Measurements from ENCODE around the gene NAALAD2. TPM values are rescaled to one million over a fixed set of nuclear protein-coding genes. Genes with fewer than 3 reads are reported as not detected.

The NAALAD2 gene
- total RNA-seq, 4 donors from 2014 or later: 0.11 to 0.49 (median 0.30) TPM

DNA sequence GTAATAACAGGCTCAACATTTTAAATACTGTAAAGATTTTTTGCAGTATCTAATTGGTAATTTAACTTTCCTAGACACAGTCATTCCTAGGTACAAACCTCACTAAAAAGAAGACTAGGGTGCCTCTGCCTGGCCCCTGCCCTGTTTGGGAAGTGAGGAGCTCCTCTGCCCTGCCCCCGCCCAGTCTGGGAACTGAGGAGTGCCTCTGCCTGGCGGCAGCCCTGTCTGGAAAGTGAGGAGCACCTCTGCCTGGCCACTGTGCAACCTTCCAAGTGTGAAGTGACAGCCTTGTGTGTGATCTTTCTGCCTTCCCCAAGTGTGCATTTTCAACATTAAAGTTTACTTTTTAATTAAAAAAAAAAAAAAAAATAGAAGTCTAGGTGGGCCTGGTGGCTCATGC is 84.1 kb downstream of the NAALAD2 start:
- no peak for TF ChIP-seq POLR2A (IDR thresholded peaks at IDR 0.05)
- no peak for TF ChIP-seq CTCF (IDR thresholded peaks at IDR 0.05)
- no peak overlapping the region for H3K4me3 ChIP-seq (ENCODE audit: low read depth, poor library complexity, severe bottlenecking)
- 54 to 83% methylated on average over 2 of the region's 2 CpGs for WGBS, 2 donors
- no peak for DNase-seq (ENCODE audit: low spot score in 2 of 2)
- intact Hi-C loops (cut with DNase I; ENCODE audit: low total_unique reads): no loop called here

DNA sequence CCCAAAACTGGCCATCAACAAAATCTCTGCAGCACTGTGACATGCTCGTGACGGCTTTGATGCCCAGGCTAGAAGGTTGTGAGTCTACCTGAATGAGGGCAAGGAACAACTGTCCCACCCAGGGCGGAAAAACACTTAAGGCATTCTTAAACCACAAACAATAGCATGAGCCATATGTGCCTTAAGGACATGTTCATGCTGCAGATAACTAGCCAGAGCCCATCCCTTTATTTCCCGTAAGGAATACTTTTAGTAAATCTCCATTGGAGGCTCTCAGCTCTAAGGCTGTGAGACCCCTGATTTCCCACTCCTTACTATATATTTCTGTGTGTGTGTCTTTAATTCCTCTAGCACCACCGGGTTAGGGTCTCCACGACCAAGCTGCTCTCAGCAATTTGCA is 85.0 kb downstream of the NAALAD2 start:
- DNase-seq (ENCODE audit: low spot score in 2 of 2): no peak
- H3K4me3 ChIP-seq (ENCODE audit: low read depth, poor library complexity, severe bottlenecking): no peak overlapping the region
- TF ChIP-seq CTCF (IDR thresholded peaks at IDR 0.05) (no peak), POLR2A (IDR thresholded peaks at IDR 0.05) (no peak)
- intact Hi-C loops (cut with DNase I; ENCODE audit: low total_unique reads): no loop called here
- WGBS, 2 donors: 91 to 92% methylated on average over 6 of the region's 6 CpGs

- no peak for TF ChIP-seq CTCF (IDR thresholded peaks at IDR 0.05)
- TF ChIP-seq POLR2A (IDR thresholded peaks at IDR 0.05): no peak
- intact Hi-C loops (cut with DNase I; ENCODE audit: low total_unique reads): no loop called here
- DNase-seq (ENCODE audit: low spot score in 2 of 2): no peak
- WGBS, 2 donors: 51 to 59% methylated on average over 1 of the region's 1 CpG
- H3K4me3 ChIP-seq (ENCODE audit: low read depth, poor library complexity, severe bottlenecking): no peak overlapping the region
Measured at GRCh38 chr11:90220391-90220790, 85.9 kb downstream of the NAALAD2 start.

GRCh38 chr11:90221803-90222458 is 87.5 kb downstream of the NAALAD2 start:
- DNase-seq (ENCODE audit: low spot score in 2 of 2): no peak
- TF ChIP-seq POLR2A (IDR thresholded peaks at IDR 0.05) (no peak), CTCF (IDR thresholded peaks at IDR 0.05) (no peak)
- WGBS, 2 donors: 6% methylated on average over 16 of the region's 16 CpGs
- intact Hi-C loops (cut with DNase I; ENCODE audit: low total_unique reads): no loop called here
- peak overlapping the region; percentile 66 for H3K4me3 ChIP-seq (ENCODE audit: low read depth, poor library complexity, severe bottlenecking)

DNA sequence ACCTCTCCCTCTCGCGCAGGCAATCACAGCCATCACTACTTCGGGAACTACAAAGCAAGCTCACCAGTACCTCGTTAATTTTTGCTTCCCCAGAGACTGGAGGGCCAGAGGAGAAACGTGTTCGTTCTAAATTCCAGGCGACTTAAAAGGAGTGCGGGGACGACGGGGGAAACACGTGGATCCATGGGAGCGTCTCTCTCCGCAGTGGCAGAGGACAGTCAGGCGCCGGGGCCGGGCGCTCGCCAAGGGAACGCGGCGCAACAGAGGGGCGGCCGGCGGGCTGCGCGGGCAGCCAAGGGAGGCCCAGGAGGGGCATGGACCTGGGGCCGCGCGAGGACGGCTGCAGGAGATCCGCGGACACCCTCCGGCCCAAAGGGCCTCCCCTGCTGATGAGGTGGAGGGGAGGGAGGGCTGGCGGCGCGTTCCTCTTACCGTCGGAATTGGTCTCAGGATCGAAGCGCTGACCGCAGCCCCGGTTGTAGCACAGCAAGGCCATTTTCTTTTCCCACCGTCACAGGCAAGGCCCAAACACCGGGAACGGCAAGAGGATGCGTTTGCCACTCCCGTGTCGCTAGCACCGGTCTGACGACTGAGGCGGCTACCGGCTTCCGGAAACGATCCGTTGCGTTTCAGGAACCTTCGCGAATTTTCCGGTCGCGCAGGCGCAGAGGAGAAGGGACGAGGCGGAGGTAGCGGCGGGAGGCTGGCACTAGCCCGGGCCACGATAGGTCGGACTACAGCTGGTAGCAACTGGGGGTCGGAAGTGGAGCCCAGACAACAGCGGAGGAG is 88.2 kb downstream of the NAALAD2 start, which contains the start of gene CHORDC1:
Gene CHORDC1 (minus strand): TSS at position 591 of the 789 bp plus-strand sequence. CDS start 95 bp downstream, at position 496.
- DNase-seq (ENCODE audit: low spot score in 2 of 2): peak; percentile 85 to 98

More for the DNA sequence above, 88.2 kb downstream of the NAALAD2 start, which contains the start of gene CHORDC1:
- intact Hi-C loops (cut with DNase I; ENCODE audit: low total_unique reads): no loop called here
- H3K4me3 ChIP-seq (ENCODE audit: low read depth, poor library complexity, severe bottlenecking): peak within 1 kb of the TSS; percentile 66
- TF ChIP-seq CTCF (IDR thresholded peaks at IDR 0.05) (no peak), POLR2A (IDR thresholded peaks at IDR 0.05) (peak in 1 of 2 donors; percentile 44)
- WGBS, 2 donors: 0% methylated on average over 54 to 63 of the region's 71 CpGs

Measured in lower leg skin (tissue), 4 donors.